H1 (cell line): ENCODE measurements around the gene IFT80.
A peak's percentile ranks its signal among the peaks of the same experiment; 100 is the strongest.

ENCODE experiments used
- CHD1 ChIP-seq: IDR thresholded peaks from 2 replicates; pipeline ENCODE4 v1.6.1; 2012; ENCODE audit warnings: low read depth, low read length, improper control_type of control experiment
- EP300 ChIP-seq, 2 experiments: IDR thresholded peaks; 1 replicate in 1 of 2; 2 replicates in 1 of 2; pipeline ENCODE4 v1.6.1; 2011 to 2012; ENCODE audit warnings: low read depth in 2 of 2, low read length in 2 of 2, mild to moderate bottlenecking in 2 of 2, borderline replicate concordance in 1 of 2, inconsistent platforms in 1 of 2, moderate library complexity in 1 of 2
- POLR2A ChIP-seq, 2 experiments: IDR thresholded peaks; 1 replicate in 1 of 2; 2 replicates in 1 of 2; pipeline ENCODE4 v1.6.1; 2011; ENCODE audit warnings: low read depth in 2 of 2, low read length in 2 of 2, mild to moderate bottlenecking in 2 of 2; ENCODE audit errors: control extremely low read depth in 1 of 2
- POLR2AphosphoS5 ChIP-seq: IDR thresholded peaks from 2 replicates; pipeline ENCODE4 v1.6.1; 2011; ENCODE audit warnings: low read depth, low read length
- RNF2 ChIP-seq: fragments of 200-900, 300-1000 bp; sonication (generic); IDR thresholded peaks from 2 replicates; pipeline ENCODE4 v1.7.1; 2016; ENCODE audit warnings: borderline replicate concordance, low read depth, mild to moderate bottlenecking, antibody characterized with exemption, low read length; ENCODE audit not compliant: poor library complexity, severe bottlenecking; ENCODE audit errors: missing control alignments
- SP2 ChIP-seq: IDR thresholded peaks from 2 replicates; pipeline ENCODE4 v1.6.1; 2012; ENCODE audit warnings: mild to moderate bottlenecking, low read length, inconsistent platforms
- SRF ChIP-seq: IDR thresholded peaks from 2 replicates; pipeline ENCODE4 v1.6.1; 2011; ENCODE audit warnings: mild to moderate bottlenecking, low read depth, low read length, moderate library complexity
- TEAD4 ChIP-seq: IDR thresholded peaks from 2 replicates; pipeline ENCODE4 v1.6.1; 2012; ENCODE audit warnings: low read depth, low read length, inconsistent platforms, mixed read lengths
- TF ChIP-seq, protein P1 (sequence below), 3 experiments: IDR thresholded peaks; 1 replicate in 2 of 3; 2 replicates in 1 of 3; pipeline versions ENCODE4 v1.5.1 to v1.6.1; 2011; ENCODE audit warnings: low read length in 3 of 3, mild to moderate bottlenecking in 3 of 3, inconsistent platforms in 2 of 3, low read depth in 1 of 3, moderate library complexity in 1 of 3; ENCODE audit not compliant: insufficient read depth in 1 of 3; ENCODE audit errors: control extremely low read depth in 1 of 3

DNA sequence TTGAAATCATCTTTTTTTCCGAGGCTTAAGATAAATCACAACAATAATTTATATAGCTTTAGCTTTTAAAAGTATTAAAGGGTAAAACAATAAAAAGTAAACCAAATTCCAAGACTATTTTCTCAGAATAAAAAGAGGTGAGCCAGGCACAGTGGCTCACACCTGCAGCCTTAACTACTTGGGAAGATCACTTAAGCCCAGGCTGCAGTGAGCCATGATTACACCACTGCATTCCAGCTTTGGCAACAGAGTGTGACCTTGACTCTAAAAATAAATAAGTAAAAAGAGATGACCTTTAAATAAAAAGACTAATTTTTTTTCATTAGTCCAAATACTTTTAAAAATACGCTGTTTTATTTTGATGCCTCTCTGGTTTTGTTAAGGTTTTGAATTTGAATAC is 119.4 kb downstream of the IFT80 start:
- 0 out of 2 replicates have a peak, but pooled peaks have one; percentile 46 for TF ChIP-seq TEAD4
- TF ChIP-seq POLR2AphosphoS5 = no peak
- TF ChIP-seq EP300 (IDR thresholded peaks at IDR 0.05; ENCODE audit: borderline replicate concordance in 1 of 2, low read depth in 2 of 2, low read length in 2 of 2) = no peak
- no peak for TF ChIP-seq POLR2A (IDR thresholded peaks at IDR 0.05; ENCODE audit: control extremely low read depth in 1 of 2, low read depth in 2 of 2, low read length in 2 of 2)
- TF ChIP-seq RNF2 = no peak
- no peak for TF ChIP-seq SRF
- TF ChIP-seq, protein P1, sequence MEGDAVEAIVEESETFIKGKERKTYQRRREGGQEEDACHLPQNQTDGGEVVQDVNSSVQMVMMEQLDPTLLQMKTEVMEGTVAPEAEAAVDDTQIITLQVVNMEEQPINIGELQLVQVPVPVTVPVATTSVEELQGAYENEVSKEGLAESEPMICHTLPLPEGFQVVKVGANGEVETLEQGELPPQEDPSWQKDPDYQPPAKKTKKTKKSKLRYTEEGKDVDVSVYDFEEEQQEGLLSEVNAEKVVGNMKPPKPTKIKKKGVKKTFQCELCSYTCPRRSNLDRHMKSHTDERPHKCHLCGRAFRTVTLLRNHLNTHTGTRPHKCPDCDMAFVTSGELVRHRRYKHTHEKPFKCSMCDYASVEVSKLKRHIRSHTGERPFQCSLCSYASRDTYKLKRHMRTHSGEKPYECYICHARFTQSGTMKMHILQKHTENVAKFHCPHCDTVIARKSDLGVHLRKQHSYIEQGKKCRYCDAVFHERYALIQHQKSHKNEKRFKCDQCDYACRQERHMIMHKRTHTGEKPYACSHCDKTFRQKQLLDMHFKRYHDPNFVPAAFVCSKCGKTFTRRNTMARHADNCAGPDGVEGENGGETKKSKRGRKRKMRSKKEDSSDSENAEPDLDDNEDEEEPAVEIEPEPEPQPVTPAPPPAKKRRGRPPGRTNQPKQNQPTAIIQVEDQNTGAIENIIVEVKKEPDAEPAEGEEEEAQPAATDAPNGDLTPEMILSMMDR (IDR thresholded peaks at IDR 0.05; ENCODE audit: control extremely low read depth in 1 of 3, insufficient read depth in 1 of 3, low read depth in 1 of 3, low read length in 3 of 3) = no peak
- no peak for TF ChIP-seq CHD1
- TF ChIP-seq SP2 = no peak
